GM23338 (cell line): Measurements from ENCODE around the gene EXOC4. TPM values are rescaled to one million over a fixed set of nuclear protein-coding genes. Genes with fewer than 3 reads are reported as not detected.

Source experiments
- ATAC-seq: fragments of 200-7000 bp; cut with Tn5 transposase; 3 replicates; pipeline ENCODE4 v1.9.1; 2020
- DNase-seq: peaks from one replicate; pipeline ENCODE4 v3.0.0-alpha.2; 2015; ENCODE audit warnings: low spot score
- H2AFZ ChIP-seq: fragments of 200-600 bp; sonication (generic); 2 replicates; pipeline ENCODE4 v1.8.0; 2016; ENCODE audit warnings: antibody characterized with exemption, mild to moderate bottlenecking, moderate library complexity
- H3F3A ChIP-seq: fragments of 200-600 bp; sonication (generic); replicated peaks from 2 replicates; pipeline ENCODE4 v1.8.0; 2017; ENCODE audit warnings: antibody characterized with exemption, mixed run types, low read depth
- H3K27ac ChIP-seq: fragments of 200-600 bp; sonication (generic); 2 replicates; pipeline ENCODE4 v1.6.1; 2016; ENCODE audit warnings: low read depth
- H3K27me3 ChIP-seq: fragments of 200-600 bp; sonication (generic); 2 replicates; pipeline ENCODE4 v1.8.0; 2016; ENCODE audit warnings: mild to moderate bottlenecking, mixed run types, moderate library complexity; ENCODE audit not compliant: insufficient read depth
- H3K36me3 ChIP-seq: fragments of 200-600 bp; sonication (generic); 2 replicates; pipeline ENCODE4 v1.8.0; 2016; ENCODE audit warnings: mild to moderate bottlenecking; ENCODE audit not compliant: insufficient read depth
- H3K4me1 ChIP-seq: fragments of 200-600 bp; sonication (generic); 2 replicates; pipeline ENCODE4 v1.8.0; 2016; ENCODE audit warnings: mild to moderate bottlenecking, moderate library complexity; ENCODE audit not compliant: insufficient read depth
- H3K4me2 ChIP-seq: fragments of 200-600 bp; sonication (generic); 2 replicates; pipeline ENCODE4 v1.7.1; 2017; ENCODE audit warnings: mixed run types
- H3K4me3 ChIP-seq: fragments of 200-600 bp; sonication (generic); 2 replicates; pipeline ENCODE4 v1.6.1; 2016; ENCODE audit warnings: mixed run types
- H3K79me2 ChIP-seq: fragments of 200-600 bp; sonication (generic); replicated peaks from 2 replicates; pipeline ENCODE4 v1.8.0; 2017; ENCODE audit warnings: mild to moderate bottlenecking; ENCODE audit not compliant: insufficient read depth
- H3K9me2 ChIP-seq: fragments of 200-600 bp; sonication (generic); 2 replicates; pipeline ENCODE4 v1.8.0; 2017; ENCODE audit not compliant: insufficient read depth
- H4K20me1 ChIP-seq: fragments of 200-600 bp; sonication (generic); replicated peaks from 2 replicates; pipeline ENCODE4 v1.8.0; 2017; ENCODE audit warnings: mild to moderate bottlenecking; ENCODE audit not compliant: insufficient read depth
- H3K27ac Mint-ChIP-seq: 2 replicates; pipeline ENCODE4 v1.8.0; 2020; ENCODE audit warnings: inconsistent platforms, mild to moderate bottlenecking, moderate library complexity, mixed read lengths
- H3K27me3 Mint-ChIP-seq: 3 replicates; pipeline ENCODE4 v1.8.0; 2022; ENCODE audit warnings: low read depth, mild to moderate bottlenecking, moderate library complexity, mixed read lengths, inconsistent platforms; ENCODE audit not compliant: insufficient read depth, poor library complexity
- H3K36me3 Mint-ChIP-seq: 3 replicates; pipeline ENCODE4 v1.8.0; 2021; ENCODE audit warnings: low read depth, mild to moderate bottlenecking, inconsistent platforms, moderate library complexity, mixed read lengths
- H3K4me1 Mint-ChIP-seq: 3 replicates; pipeline ENCODE4 v1.8.0; 2020; ENCODE audit warnings: mild to moderate bottlenecking, inconsistent platforms, mixed read lengths
- H3K4me3 Mint-ChIP-seq: 3 replicates; pipeline ENCODE4 v1.8.0; 2021; ENCODE audit warnings: moderate library complexity, mild to moderate bottlenecking, inconsistent platforms, mixed read lengths
- H3K9me3 Mint-ChIP-seq: 3 replicates; pipeline ENCODE4 v1.8.0; 2020; ENCODE audit warnings: moderate library complexity, mild to moderate bottlenecking, inconsistent platforms, mixed read lengths
- CREB1 ChIP-seq: fragments of 250-450 bp; sonication (Bioruptor Pico); IDR thresholded peaks from 2 replicates; pipeline ENCODE4 v1.5.0; 2020; ENCODE audit warnings: low read depth, mild to moderate bottlenecking, moderate library complexity
- EZH2 ChIP-seq: fragments of 200-600 bp; sonication (generic); IDR thresholded peaks from one replicate; pipeline ENCODE4 v1.8.0; 2017; ENCODE audit warnings: antibody characterized with exemption, mild to moderate bottlenecking, low read depth; ENCODE audit not compliant: unreplicated experiment
- EZH2phosphoT487 ChIP-seq: fragments of 200-600 bp; sonication (generic); IDR thresholded peaks from one replicate; pipeline ENCODE4 v1.8.1; 2018; ENCODE audit warnings: antibody characterized with exemption; ENCODE audit not compliant: unreplicated experiment
- JUNB ChIP-seq: IDR thresholded peaks from one replicate; pipeline ENCODE4 v1.6.1; 2016; ENCODE audit warnings: antibody characterized with exemption; ENCODE audit not compliant: unreplicated experiment
- NANOG ChIP-seq: IDR thresholded peaks from 2 replicates; pipeline ENCODE4 v1.6.1; 2016; ENCODE audit warnings: antibody characterized with exemption, borderline replicate concordance
- STAT1 ChIP-seq: IDR thresholded peaks from one replicate; pipeline ENCODE4 v1.6.1; 2016; ENCODE audit warnings: antibody characterized with exemption; ENCODE audit not compliant: unreplicated experiment
- ZNF114 ChIP-seq: fragments of 250-450 bp; sonication (Bioruptor Pico); IDR thresholded peaks from 2 replicates; pipeline ENCODE4 v1.5.0; 2020; ENCODE audit warnings: mild to moderate bottlenecking, moderate library complexity
- ZNF331 ChIP-seq: fragments of 250-450 bp; sonication (Bioruptor Pico); IDR thresholded peaks from 2 replicates; pipeline ENCODE4 v1.5.0; 2020; ENCODE audit warnings: low read depth, mild to moderate bottlenecking, moderate library complexity
- polyA plus RNA-seq: library from polyadenylated mRNA; unstranded; fragments of >200 nt; fragmentation: Nextera tagmentation; extraction: Ambion mirVana; gene quantifications from 2 replicates; pipeline ENCODE4 v1.2.1, GENCODE V29; 2016
- total RNA-seq: library from RNA; depleted of rRNA; stranded (reverse); fragments of >200 nt; shearing (Covaris generic); gene quantifications from 2 replicates; pipeline ENCODE4 v1.2.3, GENCODE V29; 2014
- TF ChIP-seq, protein P1 (sequence below): fragments of 250-450 bp; sonication (Bioruptor Pico); IDR thresholded peaks from 2 replicates; pipeline ENCODE4 v1.5.0; 2020; ENCODE audit warnings: mild to moderate bottlenecking, moderate library complexity
- TF ChIP-seq, protein P2 (sequence below): IDR thresholded peaks from one replicate; pipeline ENCODE4 v1.6.1; 2018; ENCODE audit warnings: antibody characterized with exemption; ENCODE audit not compliant: unreplicated experiment
- TF ChIP-seq, protein P3 (sequence below): IDR thresholded peaks from 2 replicates; pipeline ENCODE4 v1.6.1; 2016; ENCODE audit warnings: antibody characterized with exemption
- TF ChIP-seq, protein P4 (sequence below), 2 experiments: fragments of 200-600 bp in 1 of 2; sonication (generic) in 1 of 2; conservative IDR thresholded peaks; 2 replicates each; pipeline versions ENCODE4 v1.5.1 to v1.6.1; 2016 to 2017; ENCODE audit warnings: antibody characterized with exemption in 2 of 2, low read depth in 2 of 2, mild to moderate bottlenecking in 2 of 2, moderate library complexity in 1 of 2

Gene EXOC4
- total and polyA plus RNA-seq, 2 experiments from 2014 or later, result 37.5 to 52.7 TPM

DNA sequence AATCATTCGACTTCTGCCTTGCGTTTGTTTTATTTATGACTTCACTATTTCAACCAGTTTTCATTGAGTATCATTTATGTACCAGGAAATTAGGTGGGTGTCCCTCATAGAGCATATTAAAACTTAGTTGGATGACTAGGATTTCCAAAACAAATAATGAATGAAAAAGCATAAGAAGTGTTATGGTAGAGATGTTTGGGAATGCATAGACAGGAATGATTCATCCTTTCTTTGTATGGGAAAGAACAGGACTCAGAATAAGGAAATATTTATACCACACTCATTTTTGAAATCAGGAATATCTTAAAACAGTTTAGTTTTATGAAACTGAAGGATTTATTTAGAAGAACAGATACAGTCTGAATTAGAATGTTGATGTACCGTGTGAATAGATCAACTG, 315.7 kb downstream of the EXOC4 start:
- no peak overlapping the region for H3K27ac Mint-ChIP-seq
- no peaks in the 10 kb centered on the region for H3K9me3 Mint-ChIP-seq
- DNase-seq (no peak), ATAC-seq (no peak)
- Histone ChIP-seq H4K20me1 (no peaks in the 10 kb centered on the region), H3K27ac (no peak overlapping the region), H3K4me2 (no peak overlapping the region), H3K4me3 (no peak overlapping the region), H3K36me3 (no peaks in the 10 kb centered on the region), H3K27me3 (no peaks in the 10 kb centered on the region), H3K9me2 (no peaks in the 10 kb centered on the region), H3F3A (no peaks in the 10 kb centered on the region), H3K79me2 (no peaks in the 10 kb centered on the region), H2AFZ (no peak overlapping the region), H3K4me1 (no peaks in the 10 kb centered on the region)
- no peak overlapping the region for H3K4me3 Mint-ChIP-seq
- no peaks in the 10 kb centered on the region for H3K36me3 Mint-ChIP-seq
- TF ChIP-seq ZNF331 (CRISPR knock-in tag) (no peak), EZH2 (no peak), ZNF114 (CRISPR knock-in tag) (no peak), JUNB (no peak), CREB1 (CRISPR knock-in tag) (no peak), NANOG (no peak), EZH2phosphoT487 (no peak), STAT1 (no peak)
- TF ChIP-seq, protein P1, sequence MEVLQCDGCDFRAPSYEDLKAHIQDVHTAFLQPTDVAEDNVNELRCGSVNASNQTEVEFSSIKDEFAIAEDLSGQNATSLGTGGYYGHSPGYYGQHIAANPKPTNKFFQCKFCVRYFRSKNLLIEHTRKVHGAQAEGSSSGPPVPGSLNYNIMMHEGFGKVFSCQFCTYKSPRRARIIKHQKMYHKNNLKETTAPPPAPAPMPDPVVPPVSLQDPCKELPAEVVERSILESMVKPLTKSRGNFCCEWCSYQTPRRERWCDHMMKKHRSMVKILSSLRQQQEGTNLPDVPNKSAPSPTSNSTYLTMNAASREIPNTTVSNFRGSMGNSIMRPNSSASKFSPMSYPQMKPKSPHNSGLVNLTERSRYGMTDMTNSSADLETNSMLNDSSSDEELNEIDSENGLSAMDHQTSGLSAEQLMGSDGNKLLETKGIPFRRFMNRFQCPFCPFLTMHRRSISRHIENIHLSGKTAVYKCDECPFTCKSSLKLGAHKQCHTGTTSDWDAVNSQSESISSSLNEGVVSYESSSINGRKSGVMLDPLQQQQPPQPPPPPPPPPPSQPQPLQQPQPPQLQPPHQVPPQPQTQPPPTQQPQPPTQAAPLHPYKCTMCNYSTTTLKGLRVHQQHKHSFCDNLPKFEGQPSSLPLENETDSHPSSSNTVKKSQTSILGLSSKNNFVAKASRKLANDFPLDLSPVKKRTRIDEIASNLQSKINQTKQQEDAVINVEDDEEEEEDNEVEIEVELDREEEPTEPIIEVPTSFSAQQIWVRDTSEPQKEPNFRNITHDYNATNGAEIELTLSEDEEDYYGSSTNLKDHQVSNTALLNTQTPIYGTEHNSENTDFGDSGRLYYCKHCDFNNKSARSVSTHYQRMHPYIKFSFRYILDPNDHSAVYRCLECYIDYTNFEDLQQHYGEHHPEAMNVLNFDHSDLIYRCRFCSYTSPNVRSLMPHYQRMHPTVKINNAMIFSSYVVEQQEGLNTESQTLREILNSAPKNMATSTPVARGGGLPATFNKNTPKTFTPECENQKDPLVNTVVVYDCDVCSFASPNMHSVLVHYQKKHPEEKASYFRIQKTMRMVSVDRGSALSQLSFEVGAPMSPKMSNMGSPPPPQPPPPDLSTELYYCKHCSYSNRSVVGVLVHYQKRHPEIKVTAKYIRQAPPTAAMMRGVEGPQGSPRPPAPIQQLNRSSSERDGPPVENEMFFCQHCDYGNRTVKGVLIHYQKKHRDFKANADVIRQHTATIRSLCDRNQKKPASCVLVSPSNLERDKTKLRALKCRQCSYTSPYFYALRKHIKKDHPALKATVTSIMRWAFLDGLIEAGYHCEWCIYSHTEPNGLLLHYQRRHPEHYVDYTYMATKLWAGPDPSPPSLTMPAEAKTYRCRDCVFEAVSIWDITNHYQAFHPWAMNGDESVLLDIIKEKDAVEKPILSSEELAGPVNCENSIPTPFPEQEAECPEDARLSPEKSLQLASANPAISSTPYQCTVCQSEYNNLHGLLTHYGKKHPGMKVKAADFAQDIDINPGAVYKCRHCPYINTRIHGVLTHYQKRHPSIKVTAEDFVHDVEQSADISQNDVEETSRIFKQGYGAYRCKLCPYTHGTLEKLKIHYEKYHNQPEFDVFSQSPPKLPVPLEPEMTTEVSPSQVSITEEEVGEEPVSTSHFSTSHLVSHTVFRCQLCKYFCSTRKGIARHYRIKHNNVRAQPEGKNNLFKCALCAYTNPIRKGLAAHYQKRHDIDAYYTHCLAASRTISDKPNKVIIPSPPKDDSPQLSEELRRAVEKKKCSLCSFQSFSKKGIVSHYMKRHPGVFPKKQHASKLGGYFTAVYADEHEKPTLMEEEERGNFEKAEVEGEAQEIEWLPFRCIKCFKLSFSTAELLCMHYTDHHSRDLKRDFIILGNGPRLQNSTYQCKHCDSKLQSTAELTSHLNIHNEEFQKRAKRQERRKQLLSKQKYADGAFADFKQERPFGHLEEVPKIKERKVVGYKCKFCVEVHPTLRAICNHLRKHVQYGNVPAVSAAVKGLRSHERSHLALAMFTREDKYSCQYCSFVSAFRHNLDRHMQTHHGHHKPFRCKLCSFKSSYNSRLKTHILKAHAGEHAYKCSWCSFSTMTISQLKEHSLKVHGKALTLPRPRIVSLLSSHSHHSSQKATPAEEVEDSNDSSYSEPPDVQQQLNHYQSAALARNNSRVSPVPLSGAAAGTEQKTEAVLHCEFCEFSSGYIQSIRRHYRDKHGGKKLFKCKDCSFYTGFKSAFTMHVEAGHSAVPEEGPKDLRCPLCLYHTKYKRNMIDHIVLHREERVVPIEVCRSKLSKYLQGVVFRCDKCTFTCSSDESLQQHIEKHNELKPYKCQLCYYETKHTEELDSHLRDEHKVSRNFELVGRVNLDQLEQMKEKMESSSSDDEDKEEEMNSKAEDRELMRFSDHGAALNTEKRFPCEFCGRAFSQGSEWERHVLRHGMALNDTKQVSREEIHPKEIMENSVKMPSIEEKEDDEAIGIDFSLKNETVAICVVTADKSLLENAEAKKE, result no peak
- TF ChIP-seq, protein P2, sequence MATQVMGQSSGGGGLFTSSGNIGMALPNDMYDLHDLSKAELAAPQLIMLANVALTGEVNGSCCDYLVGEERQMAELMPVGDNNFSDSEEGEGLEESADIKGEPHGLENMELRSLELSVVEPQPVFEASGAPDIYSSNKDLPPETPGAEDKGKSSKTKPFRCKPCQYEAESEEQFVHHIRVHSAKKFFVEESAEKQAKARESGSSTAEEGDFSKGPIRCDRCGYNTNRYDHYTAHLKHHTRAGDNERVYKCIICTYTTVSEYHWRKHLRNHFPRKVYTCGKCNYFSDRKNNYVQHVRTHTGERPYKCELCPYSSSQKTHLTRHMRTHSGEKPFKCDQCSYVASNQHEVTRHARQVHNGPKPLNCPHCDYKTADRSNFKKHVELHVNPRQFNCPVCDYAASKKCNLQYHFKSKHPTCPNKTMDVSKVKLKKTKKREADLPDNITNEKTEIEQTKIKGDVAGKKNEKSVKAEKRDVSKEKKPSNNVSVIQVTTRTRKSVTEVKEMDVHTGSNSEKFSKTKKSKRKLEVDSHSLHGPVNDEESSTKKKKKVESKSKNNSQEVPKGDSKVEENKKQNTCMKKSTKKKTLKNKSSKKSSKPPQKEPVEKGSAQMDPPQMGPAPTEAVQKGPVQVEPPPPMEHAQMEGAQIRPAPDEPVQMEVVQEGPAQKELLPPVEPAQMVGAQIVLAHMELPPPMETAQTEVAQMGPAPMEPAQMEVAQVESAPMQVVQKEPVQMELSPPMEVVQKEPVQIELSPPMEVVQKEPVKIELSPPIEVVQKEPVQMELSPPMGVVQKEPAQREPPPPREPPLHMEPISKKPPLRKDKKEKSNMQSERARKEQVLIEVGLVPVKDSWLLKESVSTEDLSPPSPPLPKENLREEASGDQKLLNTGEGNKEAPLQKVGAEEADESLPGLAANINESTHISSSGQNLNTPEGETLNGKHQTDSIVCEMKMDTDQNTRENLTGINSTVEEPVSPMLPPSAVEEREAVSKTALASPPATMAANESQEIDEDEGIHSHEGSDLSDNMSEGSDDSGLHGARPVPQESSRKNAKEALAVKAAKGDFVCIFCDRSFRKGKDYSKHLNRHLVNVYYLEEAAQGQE, result no peak
- TF ChIP-seq, protein P3, sequence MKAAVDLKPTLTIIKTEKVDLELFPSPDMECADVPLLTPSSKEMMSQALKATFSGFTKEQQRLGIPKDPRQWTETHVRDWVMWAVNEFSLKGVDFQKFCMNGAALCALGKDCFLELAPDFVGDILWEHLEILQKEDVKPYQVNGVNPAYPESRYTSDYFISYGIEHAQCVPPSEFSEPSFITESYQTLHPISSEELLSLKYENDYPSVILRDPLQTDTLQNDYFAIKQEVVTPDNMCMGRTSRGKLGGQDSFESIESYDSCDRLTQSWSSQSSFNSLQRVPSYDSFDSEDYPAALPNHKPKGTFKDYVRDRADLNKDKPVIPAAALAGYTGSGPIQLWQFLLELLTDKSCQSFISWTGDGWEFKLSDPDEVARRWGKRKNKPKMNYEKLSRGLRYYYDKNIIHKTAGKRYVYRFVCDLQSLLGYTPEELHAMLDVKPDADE, result no peak
- TF ChIP-seq, protein P4, sequence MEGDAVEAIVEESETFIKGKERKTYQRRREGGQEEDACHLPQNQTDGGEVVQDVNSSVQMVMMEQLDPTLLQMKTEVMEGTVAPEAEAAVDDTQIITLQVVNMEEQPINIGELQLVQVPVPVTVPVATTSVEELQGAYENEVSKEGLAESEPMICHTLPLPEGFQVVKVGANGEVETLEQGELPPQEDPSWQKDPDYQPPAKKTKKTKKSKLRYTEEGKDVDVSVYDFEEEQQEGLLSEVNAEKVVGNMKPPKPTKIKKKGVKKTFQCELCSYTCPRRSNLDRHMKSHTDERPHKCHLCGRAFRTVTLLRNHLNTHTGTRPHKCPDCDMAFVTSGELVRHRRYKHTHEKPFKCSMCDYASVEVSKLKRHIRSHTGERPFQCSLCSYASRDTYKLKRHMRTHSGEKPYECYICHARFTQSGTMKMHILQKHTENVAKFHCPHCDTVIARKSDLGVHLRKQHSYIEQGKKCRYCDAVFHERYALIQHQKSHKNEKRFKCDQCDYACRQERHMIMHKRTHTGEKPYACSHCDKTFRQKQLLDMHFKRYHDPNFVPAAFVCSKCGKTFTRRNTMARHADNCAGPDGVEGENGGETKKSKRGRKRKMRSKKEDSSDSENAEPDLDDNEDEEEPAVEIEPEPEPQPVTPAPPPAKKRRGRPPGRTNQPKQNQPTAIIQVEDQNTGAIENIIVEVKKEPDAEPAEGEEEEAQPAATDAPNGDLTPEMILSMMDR (conservative IDR thresholded peaks at IDR 0.05; ENCODE audit: low read depth in 2 of 2), result no peak
- no peaks in the 10 kb centered on the region for H3K27me3 Mint-ChIP-seq
- no peaks in the 10 kb centered on the region; the same call in 2 of the 3 replicates for H3K4me1 Mint-ChIP-seq
